A172 (cell line): ENCODE data around the gene SHOC2. TPM values are rescaled to one million over a fixed set of nuclear protein-coding genes. Genes with fewer than 3 reads are reported as not detected.

Source experiments
- DNase-seq: peaks from one replicate; pipeline ENCODE4 v3.0.0-alpha.2; 2015; ENCODE audit warnings: low spot score
- total RNA-seq: library from RNA; depleted of rRNA; stranded (reverse); fragments of >200 nt; shearing (Covaris generic); gene quantifications from 2 replicates; pipeline ENCODE4 v1.2.3, GENCODE V29; 2014; rRNA removed

Gene SHOC2
- total RNA-seq: 41.9 and 43.7 TPM in 2 replicates

DNA sequence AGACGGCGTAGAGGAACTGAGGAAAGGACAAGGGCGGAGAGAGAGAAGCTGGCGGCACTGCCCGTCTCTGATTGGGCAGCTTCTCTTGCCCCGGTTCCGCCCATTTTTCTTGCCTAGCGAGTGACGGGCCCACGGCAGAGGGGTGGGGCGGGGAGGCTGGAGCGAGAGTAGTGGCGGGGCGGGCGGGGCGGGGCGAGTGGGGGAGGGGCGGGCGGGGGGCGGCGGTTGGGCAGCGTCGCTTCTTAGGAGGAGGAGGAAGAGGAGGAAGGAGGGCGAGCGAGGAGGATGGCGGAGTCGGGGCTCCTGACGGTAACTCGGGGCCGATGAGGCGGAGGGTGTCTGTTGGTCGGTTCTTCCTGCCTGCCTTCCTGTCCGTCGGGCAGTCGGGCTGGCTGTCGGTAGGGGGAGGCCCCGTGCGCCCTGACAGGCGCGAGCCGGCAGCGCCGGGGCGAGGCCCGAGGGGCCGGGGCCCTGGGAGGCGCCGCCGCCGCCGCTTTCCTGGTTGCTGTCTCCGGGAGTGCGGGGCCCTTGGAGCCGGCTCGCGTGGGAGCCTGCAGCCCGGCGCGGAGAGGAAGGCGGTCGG is at the start of gene SHOC2:
Gene SHOC2 (plus strand): TSS at position 256 of the 583 bp plus-strand sequence. CDS start 44,755 bp downstream, outside the sequence.
- DNase-seq: no peak

DNA sequence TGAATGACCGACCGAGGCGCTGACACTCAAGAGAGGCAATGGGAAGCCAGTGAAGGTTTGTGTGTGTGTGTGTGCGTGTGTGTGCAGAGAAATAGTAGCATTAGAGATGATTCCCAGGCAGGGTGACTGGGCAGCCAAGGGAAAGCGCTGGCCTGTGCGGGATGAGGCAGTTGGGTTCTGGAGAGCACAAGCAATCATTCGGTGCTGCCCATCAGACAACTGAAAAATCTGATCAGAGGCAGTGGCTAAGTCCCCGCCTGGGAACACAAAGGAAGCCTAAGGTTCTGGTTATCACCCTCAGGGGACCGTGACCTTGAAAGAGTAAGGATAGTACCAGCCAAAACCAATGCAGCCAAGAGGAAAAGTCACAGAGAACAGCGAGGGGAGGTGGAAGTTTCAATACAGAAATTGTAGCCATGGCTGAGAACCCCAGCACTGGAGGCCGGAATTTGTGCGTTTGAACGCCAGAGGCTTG is 48.5 kb upstream of the SHOC2 start:
- no peak for DNase-seq

DNA sequence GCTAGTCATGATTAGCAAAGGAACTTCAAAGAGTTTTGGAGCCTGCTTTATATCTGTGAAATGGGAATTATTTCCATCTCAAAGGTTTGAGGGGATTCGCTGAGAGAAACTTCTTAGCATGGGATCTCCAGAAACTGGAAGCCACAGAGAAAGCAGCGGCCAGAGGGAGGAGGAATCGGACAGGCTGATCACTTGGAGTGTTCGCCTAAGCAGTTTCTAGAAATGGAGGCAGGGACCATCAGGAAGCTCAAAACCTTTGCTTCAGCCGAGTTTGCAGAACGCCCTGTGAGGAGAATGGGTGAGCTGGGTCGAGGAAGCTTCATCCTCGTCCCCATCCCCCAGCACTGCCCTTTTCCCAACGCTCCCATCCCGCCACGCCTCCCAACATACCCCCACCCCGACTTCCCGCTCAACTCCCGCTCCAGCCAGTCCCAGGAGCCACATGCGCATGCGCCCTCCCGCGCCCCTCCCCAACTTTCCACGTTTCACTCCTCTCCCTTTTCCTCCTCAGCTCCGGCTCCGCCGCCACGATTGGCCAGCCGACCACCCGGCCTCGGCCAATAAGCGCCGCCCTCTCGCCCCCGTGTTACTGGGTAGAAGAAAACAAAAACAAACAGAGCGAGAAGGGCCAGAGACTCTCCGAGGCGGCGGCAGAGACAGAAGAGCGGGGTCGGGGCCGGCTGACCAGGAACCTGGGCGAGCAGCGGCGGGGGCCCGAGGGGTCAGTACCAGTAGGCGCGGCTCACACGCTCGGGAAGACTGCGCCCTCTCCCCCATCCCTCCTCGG is 47.9 kb upstream of the SHOC2 start, which contains the start of gene PDCD4:
Gene PDCD4 (plus strand): TSS at position 631 of the 787 bp plus-strand sequence. CDS start 4,100 bp downstream, outside the sequence.
- peak; percentile 98 for DNase-seq

DNA sequence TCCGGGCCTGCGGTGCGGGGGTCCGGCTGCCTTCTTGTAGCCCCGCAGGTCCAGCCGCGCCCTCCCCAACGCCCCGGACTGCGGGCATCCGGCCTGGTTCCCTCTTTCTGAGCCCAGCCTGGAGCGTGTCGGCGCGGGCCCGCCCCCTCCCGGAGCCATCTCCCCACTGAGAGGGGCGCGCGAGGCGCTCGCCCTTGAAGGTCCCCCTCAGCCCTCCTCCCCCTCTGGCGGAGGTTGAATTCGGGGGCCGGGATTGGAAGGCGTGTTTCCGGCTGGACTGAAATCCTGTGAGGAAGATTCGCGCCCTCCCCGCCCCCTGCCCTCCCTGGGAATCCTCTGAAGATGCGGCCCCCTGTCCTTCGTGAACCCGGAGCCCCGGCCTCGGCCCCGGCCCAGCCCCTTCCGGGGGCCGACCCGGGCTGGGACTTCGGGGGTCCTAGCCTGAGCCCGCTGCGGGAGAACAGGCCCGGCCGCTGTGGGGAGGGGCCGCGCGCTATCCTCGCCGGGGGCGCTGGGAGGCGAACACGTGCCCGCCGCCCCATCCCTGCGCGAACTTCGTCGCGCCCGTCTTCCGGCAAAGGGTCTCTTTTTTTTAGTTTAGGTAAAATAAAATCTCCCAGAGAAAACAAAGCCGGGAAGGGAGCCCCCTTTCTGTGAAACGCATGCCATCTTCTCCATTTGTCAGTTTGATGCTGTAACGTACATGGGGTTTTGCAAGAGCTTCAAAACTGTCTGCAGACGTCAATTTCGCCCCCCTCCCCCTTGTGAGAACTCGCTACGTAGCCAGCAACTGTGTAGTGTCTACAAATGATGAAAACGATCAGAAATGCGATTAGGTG is 47.0 kb upstream of the SHOC2 start:
- DNase-seq: peak; percentile 56

DNA sequence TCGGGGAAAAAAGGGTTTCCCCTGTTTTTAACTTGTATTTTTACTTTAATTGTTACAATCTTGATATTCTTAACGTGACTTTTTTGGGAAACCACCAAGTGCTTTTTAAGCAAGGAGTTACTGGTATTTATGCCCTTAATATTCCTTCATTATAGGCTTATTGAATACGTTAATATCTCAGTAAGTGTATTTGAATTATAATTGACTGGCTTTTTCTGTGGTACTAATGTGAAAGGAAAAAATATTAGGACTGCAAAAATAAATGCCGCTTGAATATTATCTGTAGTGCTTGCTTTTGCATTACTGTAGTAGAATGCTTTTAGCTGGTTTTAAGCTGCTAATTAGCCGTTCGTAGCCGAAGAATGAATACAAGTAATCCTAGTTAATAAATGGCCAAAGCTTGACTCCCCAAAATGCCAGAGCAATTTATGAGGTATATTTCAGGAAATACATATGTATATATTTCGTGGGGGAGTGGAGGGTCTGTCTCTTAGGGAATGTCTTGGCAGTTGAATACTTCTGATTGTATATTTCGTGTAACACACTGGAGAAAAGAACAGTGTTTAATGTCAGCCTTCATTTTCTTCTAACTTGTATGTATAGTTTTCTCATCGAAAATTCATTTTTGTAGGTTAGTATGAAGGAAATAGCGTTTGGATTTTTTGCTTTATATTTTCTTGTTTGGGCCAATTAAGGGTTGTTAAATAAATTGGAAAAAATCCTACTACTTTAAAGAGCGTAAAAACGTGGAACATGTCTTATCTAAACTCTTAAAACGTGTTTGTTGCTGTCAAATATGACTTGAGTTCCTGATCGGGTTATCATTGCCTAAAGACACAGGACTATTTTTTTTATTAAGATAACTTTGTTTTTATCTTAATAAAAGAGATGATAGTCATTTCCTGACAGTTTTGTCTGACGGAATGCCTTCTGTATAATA is 46.1 kb upstream of the SHOC2 start:
- DNase-seq: no peak

DNA sequence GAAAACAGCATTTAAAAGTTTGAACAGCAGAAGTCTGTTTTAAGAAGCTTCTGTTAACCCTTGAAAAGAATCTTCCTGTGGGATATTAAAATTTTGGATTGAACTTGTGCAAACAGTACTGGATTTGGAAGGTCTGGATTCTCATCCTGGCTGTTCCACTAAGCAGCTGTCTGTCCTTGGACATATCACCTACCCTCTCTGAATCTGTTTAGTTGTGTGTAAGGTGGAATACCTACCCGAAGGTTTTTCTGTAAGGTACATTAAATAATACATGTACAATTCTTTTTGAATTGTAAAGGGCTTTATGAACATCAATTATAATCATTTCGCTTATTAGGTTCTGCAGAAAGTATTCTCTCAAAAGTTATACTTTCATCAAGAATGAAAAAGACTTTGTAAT is 45.5 kb upstream of the SHOC2 start:
- no peak for DNase-seq

DNA sequence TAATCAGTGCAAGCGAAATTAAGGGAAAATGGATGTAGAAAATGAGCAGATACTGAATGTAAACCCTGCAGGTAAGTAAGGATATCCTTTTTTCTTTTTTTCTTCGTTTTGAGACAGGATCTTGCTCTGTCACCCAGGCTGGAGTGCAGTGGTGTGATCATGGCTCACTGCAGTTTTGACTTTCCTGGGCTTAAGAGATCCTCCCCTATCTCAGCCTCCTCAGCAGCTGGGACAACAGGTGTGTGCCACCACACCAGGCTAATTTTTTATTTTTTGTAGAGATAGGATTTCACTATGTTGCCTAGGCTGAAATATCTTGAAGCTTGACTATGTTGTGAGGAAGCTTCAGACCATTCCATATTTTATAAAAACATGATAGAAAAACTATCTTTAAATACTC is 43.4 kb upstream of the SHOC2 start:
- no peak for DNase-seq

DNA sequence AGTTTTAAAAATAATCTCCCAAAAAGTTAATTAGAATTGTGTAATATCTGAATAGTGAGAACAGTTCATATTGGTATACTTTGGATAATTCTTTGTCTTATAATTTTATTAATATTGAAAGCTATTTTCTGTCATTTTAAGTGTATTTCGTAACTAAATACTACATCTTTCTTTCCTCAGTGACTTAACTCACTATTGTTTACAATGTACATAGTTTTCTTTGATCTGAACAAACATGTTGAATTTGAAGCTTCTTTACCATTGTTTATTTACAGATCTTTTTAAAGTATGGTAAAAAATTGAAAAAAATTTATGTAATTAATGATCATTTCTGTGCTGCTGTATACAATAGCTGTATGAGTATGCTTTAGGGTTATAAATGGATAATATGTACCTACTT is 42.6 kb upstream of the SHOC2 start:
- DNase-seq: no peak

DNA sequence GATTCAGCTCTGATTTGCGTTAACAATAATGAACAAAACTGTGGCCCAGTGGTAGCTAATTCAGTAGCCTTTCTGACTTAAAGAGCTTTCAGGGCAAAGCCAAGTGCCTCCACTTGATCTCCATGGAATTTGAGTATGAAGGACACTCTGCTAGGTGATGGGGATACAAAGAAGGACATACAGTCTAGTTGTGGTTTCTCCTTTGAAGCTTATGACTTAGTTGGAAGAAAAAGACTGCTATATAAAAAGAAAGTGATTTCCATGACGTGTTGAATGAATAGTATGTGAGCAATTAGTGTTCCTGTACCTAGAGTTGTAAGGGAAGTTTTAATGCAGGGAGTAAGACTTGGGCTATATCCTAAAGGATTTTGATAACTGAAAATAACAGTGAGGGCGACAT is 39.4 kb upstream of the SHOC2 start:
- DNase-seq: no peak

DNA sequence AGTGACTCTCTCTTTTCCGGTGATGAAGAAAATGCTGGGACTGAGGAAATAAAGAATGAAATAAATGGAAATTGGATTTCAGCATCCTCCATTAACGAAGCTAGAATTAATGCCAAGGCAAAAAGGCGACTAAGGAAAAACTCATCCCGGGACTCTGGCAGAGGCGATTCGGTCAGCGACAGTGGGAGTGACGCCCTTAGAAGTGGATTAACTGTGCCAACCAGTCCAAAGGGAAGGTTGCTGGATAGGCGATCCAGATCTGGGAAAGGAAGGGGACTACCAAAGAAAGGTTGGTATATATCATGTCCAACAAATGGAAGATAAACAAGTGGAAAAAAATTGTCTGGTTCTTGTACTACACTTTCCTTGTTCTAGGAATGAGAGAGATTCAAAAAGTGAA is 38.2 kb upstream of the SHOC2 start:
- DNase-seq: no peak

DNA sequence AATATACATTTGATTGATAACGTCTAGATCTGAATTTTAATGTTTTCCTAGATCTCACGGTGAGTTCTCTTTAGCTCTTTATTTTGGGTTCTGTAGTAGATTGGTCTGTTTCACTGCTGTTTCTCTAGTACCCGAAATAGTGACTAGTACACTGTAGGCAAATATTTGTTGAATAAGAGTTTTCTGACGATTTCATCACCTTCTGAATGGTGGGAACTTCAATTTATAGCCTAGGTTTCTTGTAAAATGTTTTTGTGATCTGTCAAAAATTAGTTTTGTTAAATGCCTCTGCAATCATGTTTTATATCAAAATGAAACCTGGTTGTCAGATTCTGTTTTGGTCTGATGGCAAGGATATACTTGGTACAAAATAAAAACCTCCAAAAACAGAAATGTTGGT is 37.5 kb upstream of the SHOC2 start:
- no peak for DNase-seq

DNA sequence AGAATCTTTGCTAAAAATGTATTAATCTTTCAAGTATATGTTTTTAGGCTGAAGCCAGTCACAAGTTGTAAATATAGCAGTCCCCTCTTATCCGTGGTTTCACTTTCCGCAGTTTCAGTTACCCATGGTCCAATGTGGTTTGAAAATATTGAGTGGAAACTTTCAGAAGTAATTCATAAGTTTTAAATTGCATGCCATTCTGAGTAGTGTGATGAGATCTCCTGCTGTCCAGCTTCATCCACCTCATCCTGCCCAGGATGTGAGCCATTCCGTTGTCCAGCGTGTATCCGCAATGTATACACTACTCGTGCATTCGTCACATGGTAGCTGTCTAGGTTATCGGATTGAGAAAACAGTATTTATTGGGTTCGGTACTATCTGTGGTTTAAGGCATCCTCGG is 35.5 kb upstream of the SHOC2 start:
- no peak for DNase-seq

DNA sequence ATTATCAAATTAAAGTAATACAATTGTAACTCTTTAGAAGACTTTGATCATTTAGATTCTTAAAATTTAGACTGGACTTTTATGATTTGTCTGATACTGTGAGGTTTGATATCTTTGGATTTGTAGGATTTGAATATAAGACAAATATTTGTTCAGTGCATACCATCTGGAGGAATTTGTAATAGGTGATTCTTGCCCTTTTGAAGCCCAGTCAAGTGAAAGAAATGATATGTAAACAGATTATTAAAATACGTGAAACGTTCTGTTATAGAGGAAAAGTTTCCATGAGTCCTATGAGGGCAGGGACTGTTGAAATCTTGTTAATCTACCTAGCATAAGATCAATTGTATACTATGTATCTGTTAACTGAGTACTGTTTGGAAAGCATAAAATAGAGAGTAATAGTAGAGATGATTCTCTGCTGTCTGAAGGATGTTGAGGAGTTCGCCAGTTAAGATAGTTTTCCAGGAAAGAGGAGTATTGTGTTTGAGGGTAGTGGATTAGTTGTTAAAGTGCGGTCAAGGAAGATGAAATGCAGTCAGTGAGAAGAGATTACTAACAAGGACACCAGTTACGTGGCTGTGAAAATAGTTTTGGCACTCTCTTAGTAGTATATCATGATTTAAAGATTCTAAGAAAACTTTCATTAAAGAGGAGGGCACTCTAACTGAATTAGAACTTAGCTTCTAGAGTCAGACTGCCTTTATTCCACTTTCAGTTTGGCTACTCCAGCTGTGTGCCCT is 33.3 kb upstream of the SHOC2 start:
- DNase-seq: no peak

DNA sequence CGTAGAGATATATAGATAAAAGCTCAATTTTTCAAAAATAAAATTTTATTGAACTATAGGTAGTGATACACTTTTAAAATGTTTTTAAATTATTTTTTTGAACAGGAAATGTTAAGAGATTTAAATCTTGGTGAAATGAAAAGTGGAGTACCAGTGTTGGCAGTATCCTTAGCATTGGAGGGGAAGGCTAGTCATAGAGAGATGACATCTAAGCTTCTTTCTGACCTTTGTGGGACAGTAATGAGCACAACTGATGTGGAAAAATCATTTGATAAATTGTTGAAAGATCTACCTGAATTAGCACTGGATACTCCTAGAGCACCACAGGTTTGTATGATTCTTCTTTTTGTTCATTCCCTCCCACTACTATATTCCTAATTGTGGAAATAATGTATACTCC is 31.8 kb upstream of the SHOC2 start:
- DNase-seq: no peak

DNA sequence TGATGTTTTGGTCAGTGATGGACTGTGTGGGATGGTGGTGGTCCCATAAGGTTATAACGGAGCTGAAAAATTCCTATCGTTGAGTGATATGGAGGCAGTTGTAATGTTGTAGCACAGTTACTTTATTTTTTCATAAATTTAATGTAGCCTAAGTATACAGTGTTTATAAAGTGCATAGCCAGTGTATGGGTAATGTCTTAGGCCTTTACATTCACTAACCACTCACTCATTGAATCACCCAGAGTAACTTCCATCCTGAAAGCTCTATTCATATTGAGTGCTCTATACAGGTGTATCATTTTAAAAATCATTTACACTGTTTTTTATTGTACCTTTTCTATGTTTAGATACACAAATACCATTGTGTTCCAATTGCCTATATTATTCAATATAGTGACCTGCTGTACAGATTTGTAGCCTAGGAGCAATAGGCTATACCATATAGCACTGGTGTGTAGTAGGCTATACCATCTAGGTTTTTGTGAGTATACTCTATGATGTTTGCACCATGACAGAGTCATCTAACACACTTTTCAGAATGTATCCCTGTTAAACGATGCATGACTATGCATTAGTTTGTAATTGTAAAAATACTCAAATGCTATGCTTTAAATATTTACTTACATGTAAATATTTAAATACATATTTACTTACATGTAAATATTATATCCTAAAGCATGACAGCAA is 26.7 kb upstream of the SHOC2 start:
- DNase-seq: no peak

DNA sequence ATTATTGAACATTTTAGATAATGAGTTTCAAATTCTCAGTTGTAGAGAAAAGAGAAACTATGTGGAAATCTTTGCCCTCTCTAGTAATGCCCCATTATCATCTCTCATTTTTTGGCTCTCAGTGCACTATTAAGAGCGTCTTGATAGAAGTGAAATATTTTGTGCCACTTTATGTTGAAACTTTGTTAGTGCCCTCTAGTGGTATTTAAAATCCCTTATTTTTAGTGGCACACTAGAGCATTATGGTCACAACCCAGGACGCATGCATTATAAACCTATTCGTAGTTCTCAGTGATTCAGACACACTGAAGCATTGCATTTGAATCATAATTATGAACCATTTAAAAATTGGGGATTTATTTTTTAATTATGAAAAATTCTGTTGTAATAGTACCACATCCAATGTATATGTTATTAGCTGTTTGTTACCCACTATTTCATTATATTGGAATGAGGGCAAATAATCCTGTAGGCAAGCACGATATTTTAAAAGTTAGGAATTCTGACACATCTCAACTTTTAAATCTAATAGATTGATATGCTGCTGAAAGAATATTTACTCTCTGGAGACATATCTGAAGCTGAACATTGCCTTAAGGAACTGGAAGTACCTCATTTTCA is 25.7 kb upstream of the SHOC2 start:
- DNase-seq: no peak

DNA sequence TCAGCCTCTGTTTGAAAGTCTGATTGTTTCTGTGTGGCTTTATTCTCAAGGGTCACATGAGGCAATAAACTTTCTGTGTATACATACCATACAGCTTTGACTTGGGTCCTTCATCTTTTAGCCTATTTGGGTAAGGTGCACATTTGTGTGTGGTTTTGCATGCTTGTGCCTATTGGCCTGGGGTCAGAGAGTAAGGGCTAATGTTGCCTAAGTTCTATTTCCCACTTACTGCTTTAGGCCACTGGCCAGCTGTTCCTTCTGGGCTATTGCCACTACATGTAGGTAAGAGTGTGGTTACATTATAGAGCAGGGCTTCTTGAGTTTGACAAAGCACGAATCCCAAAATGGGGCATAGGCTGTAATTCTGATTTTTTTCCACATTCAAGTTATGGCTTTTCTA is 22.2 kb upstream of the SHOC2 start:
- DNase-seq: no peak

DNA sequence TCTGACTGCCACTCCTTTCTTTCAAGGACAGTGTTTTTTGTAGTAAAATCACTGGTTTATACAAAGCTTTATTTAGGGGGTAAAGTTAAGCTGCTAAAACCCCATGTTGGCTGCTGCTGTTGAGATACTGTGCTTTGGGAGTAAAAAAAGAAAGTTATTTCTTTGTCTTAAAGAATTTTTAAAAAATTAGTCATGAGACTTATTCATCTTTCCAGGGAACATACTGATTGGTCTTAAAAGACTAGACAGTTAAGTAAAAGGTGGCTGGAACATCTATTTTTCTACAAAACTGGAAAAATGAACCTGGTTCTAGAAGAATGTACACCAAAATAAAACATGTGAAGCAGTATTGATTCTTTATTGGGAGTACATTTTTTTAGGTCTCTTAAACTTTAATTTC is 21.0 kb upstream of the SHOC2 start:
- DNase-seq: no peak

DNA sequence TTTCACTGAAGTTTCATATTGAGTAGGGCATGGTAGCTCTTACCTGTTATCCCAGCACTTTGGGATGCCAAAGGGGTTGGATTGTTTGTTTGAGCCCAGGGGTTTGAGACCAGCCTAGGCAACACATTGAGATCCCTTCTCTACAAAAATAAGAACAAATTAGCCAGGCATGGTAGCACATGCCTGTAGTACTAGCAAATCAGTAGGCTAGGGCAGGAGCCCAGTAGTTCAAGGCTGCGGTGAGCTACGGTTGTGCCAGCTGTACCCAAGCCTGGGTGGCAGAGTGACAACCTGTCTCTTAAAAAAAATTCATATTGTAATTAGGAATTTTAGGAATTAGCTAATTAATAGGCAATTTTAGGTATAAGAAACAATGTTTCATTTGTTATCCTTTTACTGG is 18.4 kb upstream of the SHOC2 start:
- DNase-seq: no peak
